Smooth muscle cell (in vitro differentiated cells): ENCODE measurements around the gene HDC. TPM values are rescaled to one million over a fixed set of nuclear protein-coding genes. Genes with fewer than 3 reads are reported as not detected.

Experiments used
- DNase-seq: peaks from one replicate; lab custom pipeline; 2025; ENCODE audit not compliant: unreplicated experiment; lab: John Stamatoyannopoulos, UW
- H2AFZ ChIP-seq: fragments of 200-600 bp; sonication (generic); 2 replicates; pipeline ENCODE4 v1.6.0; 2016; ENCODE audit warnings: antibody characterized with exemption, low read depth, mild to moderate bottlenecking
- H3F3A ChIP-seq: fragments of 200-600 bp; sonication (generic); 2 replicates; pipeline ENCODE4 v1.6.0; 2017; ENCODE audit warnings: antibody characterized with exemption, low read depth
- H3K27ac ChIP-seq: fragments of 200-600 bp; sonication (generic); 2 replicates; pipeline ENCODE4 v1.5.1; 2016; ENCODE audit warnings: low read depth, mild to moderate bottlenecking
- H3K27me3 ChIP-seq: fragments of 200-600 bp; sonication (generic); 2 replicates; pipeline ENCODE4 v1.6.1; 2016; ENCODE audit warnings: low read depth, mild to moderate bottlenecking
- H3K36me3 ChIP-seq: fragments of 200-600 bp; sonication (generic); 2 replicates; pipeline ENCODE4 v1.5.1; 2016; ENCODE audit warnings: low read depth
- H3K4me1 ChIP-seq: fragments of 200-600 bp; sonication (generic); 2 replicates; pipeline ENCODE4 v1.5.1; 2016; ENCODE audit warnings: low read depth
- H3K4me2 ChIP-seq: fragments of 200-600 bp; sonication (generic); 2 replicates; pipeline ENCODE4 v1.6.0; 2016; ENCODE audit warnings: mild to moderate bottlenecking
- H3K4me3 ChIP-seq: fragments of 200-600 bp; sonication (generic); 2 replicates; pipeline ENCODE4 v1.5.1; 2016; ENCODE audit warnings: mild to moderate bottlenecking
- H3K79me2 ChIP-seq: fragments of 200-600 bp; sonication (generic); 2 replicates; pipeline ENCODE4 v1.6.0; 2016; ENCODE audit warnings: low read depth, mild to moderate bottlenecking
- H3K9ac ChIP-seq: fragments of 200-600 bp; sonication (generic); 2 replicates; pipeline ENCODE4 v1.6.0; 2016; ENCODE audit warnings: low read depth
- H3K9me3 ChIP-seq: fragments of 200-600 bp; sonication (generic); replicated peaks from 2 replicates; pipeline ENCODE4 v1.5.1; 2016; ENCODE audit warnings: low read depth
- H4K20me1 ChIP-seq: fragments of 200-600 bp; sonication (generic); 2 replicates; pipeline ENCODE4 v1.6.0; 2016; ENCODE audit warnings: low read depth
- CTCF ChIP-seq: fragments of 200-600 bp; sonication (generic); IDR thresholded peaks from 2 replicates; pipeline ENCODE4 v1.5.1; 2017; ENCODE audit warnings: borderline replicate concordance, mild to moderate bottlenecking, antibody characterized with exemption; ENCODE audit not compliant: insufficient read depth, poor library complexity, severe bottlenecking
- WGBS: methylation state at CpG from one replicate; pipeline ENCODE4 v1.1.7; 2016; ENCODE audit warnings: low lambda C conversion rate; 5-methylcytosine and 5-hydroxymethylcytosine counted together
- polyA plus RNA-seq: library from polyadenylated mRNA; unstranded; fragments of >200 nt; fragmentation: Nextera tagmentation; extraction: Ambion mirVana; gene quantifications from 2 replicates; pipeline ENCODE4 v1.2.1, GENCODE V29; 2016
- total RNA-seq: library from RNA; depleted of rRNA; stranded (reverse); fragments of >200 nt; gene quantifications from 2 replicates; pipeline ENCODE4 v1.2.3, GENCODE V29; 2014

Gene HDC
- total and polyA plus RNA-seq, 2 experiments from 2014 or later: not detected

GRCh38 chr15:50228866-50229265 is 36.7 kb downstream of the HDC start:
- no peaks in the 10 kb centered on the region for H3F3A ChIP-seq
- DNase-seq: no peak
- H3K36me3 ChIP-seq: no peaks in the 10 kb centered on the region
- no peaks in the 10 kb centered on the region for H4K20me1 ChIP-seq
- no peak overlapping the region for H2AFZ ChIP-seq
- no peak for TF ChIP-seq CTCF
- H3K9ac ChIP-seq: no peak overlapping the region
- H3K4me3 ChIP-seq: no peak overlapping the region
- H3K79me2 ChIP-seq: no peaks in the 10 kb centered on the region
- no peaks in the 10 kb centered on the region for H3K4me1 ChIP-seq
- no peaks in the 10 kb centered on the region for H3K9me3 ChIP-seq
- no peak overlapping the region for H3K4me2 ChIP-seq
- 88% methylated on average over 3 of the region's 3 CpGs for WGBS
- no peak overlapping the region for H3K27ac ChIP-seq
- peaks cover 2% of the 10 kb centered on the region for H3K27me3 ChIP-seq

GRCh38 chr15:50227076-50227475 is 38.5 kb downstream of the HDC start:
- no peak for DNase-seq
- Histone ChIP-seq H3K27ac (no peak overlapping the region), H3F3A (no peaks in the 10 kb centered on the region), H4K20me1 (no peaks in the 10 kb centered on the region), H3K36me3 (no peaks in the 10 kb centered on the region), H3K9ac (no peak overlapping the region), H3K27me3 (peaks cover 2% of the 10 kb centered on the region), H3K4me3 (no peak overlapping the region), H3K4me2 (no peak overlapping the region), H3K9me3 (no peaks in the 10 kb centered on the region), H3K4me1 (no peaks in the 10 kb centered on the region), H3K79me2 (no peaks in the 10 kb centered on the region), H2AFZ (no peak overlapping the region)
- TF ChIP-seq CTCF: no peak
- 90% methylated on average over 5 of the region's 5 CpGs for WGBS

GRCh38 chr15:50225938-50226337 is 39.6 kb downstream of the HDC start:
- TF ChIP-seq CTCF: no peak
- peaks cover 2% of the 10 kb centered on the region for H3K27me3 ChIP-seq
- H3F3A ChIP-seq: no peaks in the 10 kb centered on the region
- no peak overlapping the region for H3K9ac ChIP-seq
- H3K36me3 ChIP-seq: no peaks in the 10 kb centered on the region
- H2AFZ ChIP-seq: no peak overlapping the region
- no peak overlapping the region for H3K4me2 ChIP-seq
- H3K79me2 ChIP-seq: no peaks in the 10 kb centered on the region
- H4K20me1 ChIP-seq: no peaks in the 10 kb centered on the region
- 91% methylated on average over 3 of the region's 3 CpGs for WGBS
- H3K9me3 ChIP-seq: no peaks in the 10 kb centered on the region
- no peak for DNase-seq
- no peak overlapping the region for H3K27ac ChIP-seq
- no peaks in the 10 kb centered on the region for H3K4me1 ChIP-seq
- H3K4me3 ChIP-seq: no peak overlapping the region

- no peak for DNase-seq
- no peaks in the 10 kb centered on the region for H3K36me3 ChIP-seq
- no peaks in the 10 kb centered on the region for H3F3A ChIP-seq
- H4K20me1 ChIP-seq: no peaks in the 10 kb centered on the region
- TF ChIP-seq CTCF: no peak
- no peaks in the 10 kb centered on the region for H3K9me3 ChIP-seq
- no peaks in the 10 kb centered on the region for H3K79me2 ChIP-seq
- no peak overlapping the region for H3K9ac ChIP-seq
- H2AFZ ChIP-seq: no peak overlapping the region
- no peaks in the 10 kb centered on the region for H3K4me1 ChIP-seq
- H3K4me3 ChIP-seq: no peak overlapping the region
- H3K4me2 ChIP-seq: no peak overlapping the region
- WGBS: 93% methylated on average over 1 of the region's 1 CpG
- no peak overlapping the region for H3K27ac ChIP-seq
- peaks cover 2% of the 10 kb centered on the region for H3K27me3 ChIP-seq
These were observed 40.5 kb downstream of the HDC start for GRCh38 chr15:50225057-50225456.
